Endometrial microvascular endothelial cells (primary cell): ENCODE results near the gene SNRPA. TPM values are rescaled to one million over a fixed set of nuclear protein-coding genes. Genes with fewer than 3 reads are reported as not detected.

Experiments
- in situ Hi-C: cut with HindIII; loops from 2 replicates; pipeline ENCODE4 v1.10.0; 2017; ENCODE audit warnings: low sequenced_read_pairs, low pct_unique_long_range_greater_than_20kb; ENCODE audit errors: inconsistent ontology term
- total RNA-seq: library from RNA; depleted of rRNA; stranded (reverse); fragments of >200 nt; gene quantifications from one replicate; pipeline ENCODE4 v1.2.3, GENCODE V29; 2015; ENCODE audit errors: inconsistent ontology term

The SNRPA gene
- total RNA-seq, 1 donor from 2014 or later = 80.3 TPM

- in situ Hi-C loops = no loop called here
Measured at GRCh38 chr19:40797166-40797962, 46.4 kb downstream of the SNRPA start.

GRCh38 chr19:40797963-40798682 is 47.1 kb downstream of the SNRPA start:
- in situ Hi-C loops = no loop called here

DNA sequence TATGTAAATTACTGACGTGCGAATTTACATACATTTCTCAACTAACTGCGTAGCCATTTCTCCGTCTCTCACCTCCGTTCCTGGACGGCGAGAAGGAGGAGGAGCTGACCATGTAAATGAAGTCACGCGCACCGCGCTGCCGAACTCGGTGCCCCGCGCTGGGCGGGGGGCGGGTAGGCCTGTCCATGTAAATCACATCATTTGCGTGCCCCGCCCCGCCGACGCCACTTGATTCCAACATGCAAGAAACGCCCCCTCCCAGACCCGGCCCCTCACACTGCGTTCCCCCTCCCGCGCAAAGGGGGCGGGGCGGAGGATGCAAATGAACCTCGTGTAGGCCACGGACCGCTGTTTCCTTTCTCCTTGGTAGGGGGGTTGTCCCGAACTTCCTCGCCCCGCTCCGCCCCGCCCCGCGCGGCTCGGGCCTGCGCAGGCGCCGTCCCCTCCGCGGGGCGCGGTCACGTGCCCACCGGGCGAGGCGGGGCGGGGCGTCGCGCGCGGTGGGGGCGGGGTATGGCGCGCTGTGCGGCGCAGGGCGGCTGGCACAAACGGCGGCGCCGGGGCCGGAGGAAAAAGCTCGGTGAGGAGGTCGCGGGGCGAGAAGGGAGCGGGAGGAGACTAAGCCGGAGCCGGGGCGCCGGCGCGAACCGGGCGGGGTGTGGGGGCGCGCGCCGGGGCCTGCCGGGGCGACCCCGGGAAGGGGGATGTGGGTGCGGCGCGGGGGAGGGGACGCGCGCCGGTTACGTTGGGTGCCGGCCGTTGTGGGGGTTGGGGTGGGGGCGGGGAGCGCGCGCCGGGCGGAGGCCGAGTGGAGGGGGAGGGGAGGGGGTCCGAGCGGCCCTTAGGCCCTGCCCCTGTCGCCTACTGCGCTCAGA is 47.9 kb downstream of the SNRPA start, which contains the start of gene EGLN2:
Gene EGLN2 (plus strand): TSS at position 509 of the 875 bp plus-strand sequence. CDS start 1,382 bp downstream, outside the sequence.
- in situ Hi-C loops = no loop called here

GRCh38 chr19:40799558-40800338 is 48.7 kb downstream of the SNRPA start:
- in situ Hi-C loops = no loop called here

DNA sequence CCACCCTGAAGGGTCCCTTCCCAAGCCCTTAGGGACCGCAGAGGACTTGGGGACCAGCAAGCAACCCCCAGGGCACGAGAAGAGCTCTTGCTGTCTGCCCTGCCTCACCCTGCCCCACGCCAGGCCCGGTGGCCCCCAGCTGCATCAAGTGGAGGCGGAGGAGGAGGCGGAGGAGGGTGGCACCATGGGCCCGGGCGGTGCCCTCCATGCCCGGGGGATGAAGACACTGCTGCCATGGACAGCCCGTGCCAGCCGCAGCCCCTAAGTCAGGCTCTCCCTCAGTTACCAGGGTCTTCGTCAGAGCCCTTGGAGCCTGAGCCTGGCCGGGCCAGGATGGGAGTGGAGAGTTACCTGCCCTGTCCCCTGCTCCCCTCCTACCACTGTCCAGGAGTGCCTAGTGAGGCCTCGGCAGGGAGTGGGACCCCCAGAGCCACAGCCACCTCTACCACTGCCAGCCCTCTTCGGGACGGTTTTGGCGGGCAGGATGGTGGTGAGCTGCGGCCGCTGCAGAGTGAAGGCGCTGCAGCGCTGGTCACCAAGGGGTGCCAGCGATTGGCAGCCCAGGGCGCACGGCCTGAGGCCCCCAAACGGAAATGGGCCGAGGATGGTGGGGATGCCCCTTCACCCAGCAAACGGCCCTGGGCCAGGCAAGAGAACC is 49.5 kb downstream of the SNRPA start:
- in situ Hi-C loops = no loop called here

GRCh38 chr19:40800997-40801377 is 50.0 kb downstream of the SNRPA start:
- in situ Hi-C loops = no loop called here

DNA sequence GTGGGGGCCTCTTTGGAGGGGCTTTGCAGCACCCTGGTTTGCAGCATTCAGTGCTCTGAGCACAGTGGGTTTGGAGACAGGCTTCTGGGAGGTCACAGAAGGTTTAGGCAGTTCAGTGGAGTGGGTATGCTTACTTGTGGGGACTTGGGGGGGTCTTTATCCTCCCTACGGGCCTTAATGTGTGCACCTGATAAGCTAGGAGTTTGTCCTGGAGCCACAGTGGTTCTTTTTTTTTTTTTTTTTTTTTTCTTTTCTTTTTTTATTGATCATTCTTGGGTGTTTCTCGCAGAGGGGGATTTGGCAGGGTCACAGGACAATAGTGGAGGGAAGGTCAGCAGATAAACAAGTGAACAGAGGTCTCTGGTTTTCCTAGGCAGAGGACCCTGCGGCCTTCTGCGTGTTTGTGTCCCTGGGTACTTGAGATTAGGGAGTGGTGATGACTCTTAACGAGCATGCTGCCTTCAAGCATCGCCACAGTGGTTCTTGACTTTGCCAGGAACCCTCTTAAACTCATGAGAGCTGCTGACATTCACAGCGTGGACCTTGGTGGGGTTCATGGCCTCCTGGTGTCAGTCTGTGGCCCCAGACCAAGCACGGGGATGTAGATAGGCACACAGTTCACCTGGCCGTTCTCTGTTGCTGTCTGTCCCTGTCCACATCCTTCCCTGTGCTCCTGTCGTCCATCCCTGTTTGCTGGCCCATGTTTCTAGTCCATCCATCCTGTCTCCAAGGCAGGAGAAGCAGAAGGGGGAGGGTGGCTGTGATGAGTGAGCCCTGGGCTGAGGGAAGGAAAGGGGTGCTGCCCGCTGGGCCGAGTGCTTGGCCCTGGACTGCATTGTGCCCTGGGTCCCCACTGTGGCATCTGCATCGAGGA is 50.7 kb downstream of the SNRPA start:
- in situ Hi-C loops = no loop called here

DNA sequence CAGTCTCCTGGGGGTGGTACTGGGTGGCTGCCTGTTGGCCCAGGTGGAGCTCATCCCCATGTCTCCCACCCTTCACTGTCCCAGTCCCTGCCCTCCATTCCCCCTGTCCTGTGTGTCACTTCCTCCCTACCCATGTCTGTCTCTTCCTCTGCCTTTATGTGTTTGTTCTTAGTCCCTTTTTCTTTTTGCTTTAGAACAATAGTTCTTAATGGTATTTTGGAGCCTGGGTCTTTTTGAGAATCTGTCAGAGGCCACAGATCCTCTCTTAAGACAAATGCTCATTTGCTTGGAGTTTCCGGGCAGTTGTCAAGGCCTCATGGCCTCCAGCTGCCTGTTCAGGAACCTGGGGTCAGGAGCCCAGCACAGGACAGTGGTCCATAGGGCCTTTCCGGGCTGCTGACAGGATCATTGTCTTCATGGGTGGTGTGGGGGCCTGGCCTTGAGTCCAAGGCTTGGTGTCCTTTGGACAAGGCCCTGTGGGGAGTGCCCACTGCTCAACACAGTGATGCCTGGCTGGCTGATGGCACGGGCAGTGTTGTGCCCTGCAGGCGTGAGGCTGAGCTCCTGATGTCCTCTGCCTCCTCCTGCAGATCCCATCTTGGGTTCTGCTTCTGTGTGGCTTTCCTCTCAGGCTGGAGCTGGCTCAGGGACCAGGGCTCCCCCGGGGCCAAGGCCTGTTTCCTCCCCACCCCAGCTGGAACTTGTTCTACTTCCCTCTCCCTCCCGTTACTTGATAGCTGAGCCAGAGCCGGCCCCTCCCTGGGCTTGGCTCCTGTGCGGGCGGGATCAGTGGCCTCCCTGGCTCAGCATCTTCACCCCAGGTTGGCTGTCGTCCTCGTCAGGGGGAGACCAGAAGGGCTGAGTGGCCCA is 51.5 kb downstream of the SNRPA start:
- in situ Hi-C loops = no loop called here

DNA sequence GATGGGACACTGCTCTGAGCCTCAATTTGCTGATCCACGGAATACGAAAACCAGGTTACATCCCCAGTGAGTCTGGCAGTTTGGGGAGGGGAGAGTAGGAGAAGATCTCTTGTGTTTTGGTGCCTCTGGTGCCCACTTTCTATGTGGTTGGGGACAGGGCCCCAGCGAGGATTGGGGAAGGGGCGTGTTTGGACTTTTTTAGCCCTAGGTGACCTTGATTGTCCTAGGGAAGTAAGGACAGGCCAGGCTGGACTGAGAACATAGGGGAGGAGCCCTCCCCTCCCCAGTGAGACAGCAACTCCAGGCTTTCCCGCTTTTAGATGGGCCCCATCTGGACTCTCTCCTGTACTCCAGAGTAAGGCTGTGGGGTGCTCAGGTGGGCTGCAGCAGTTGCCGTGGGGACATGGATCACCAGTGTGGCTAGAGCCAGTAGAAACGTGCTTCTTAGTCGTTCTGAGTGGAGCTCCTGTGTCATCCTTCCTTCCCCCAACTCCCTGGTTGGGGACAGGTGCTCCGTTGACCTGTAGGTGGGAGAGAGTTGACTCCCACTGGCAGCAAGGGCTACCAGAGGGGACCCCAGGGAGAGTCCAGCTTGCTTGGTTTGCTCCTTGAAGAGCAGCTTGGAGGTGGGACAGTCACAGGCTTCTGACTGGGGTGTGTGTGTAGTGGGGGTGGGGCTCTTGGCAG is 52.3 kb downstream of the SNRPA start:
- in situ Hi-C loops = no loop called here

- in situ Hi-C loops = no loop called here
Measured at GRCh38 chr19:40803857-40804782, 53.1 kb downstream of the SNRPA start.

DNA sequence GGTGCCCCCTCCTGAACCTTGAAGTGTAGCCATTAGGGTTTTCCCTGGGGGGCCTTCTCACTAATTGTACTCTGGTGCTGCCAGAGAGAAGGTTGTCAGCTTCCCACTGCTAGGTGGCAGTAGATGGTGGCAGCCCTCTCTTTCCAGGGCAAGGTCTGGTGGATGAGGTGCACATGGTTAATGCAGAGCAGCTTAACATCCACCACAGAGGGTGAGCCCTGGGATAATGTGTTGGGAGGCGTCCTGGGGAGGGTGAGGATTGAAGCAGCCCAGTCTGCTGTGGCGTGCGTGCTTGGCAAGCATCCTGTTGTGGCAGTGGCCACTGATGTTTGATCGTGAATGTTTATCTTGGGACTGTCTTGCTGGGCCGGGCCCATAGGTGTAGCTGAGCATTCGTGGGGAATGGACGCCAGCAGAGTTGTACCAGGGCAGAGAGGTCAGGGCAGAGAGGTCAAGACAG is 53.8 kb downstream of the SNRPA start:
- in situ Hi-C loops = no loop called here

- in situ Hi-C loops = no loop called here
Measured at GRCh38 chr19:40805258-40805868, 54.4 kb downstream of the SNRPA start.

GRCh38 chr19:40806423-40807146 is 55.6 kb downstream of the SNRPA start:
- in situ Hi-C loops = no loop called here
